Activated T-cell treated with anti-CD3 and anti-CD28 coated beads for 1 hour (primary cell): ENCODE measurements around the gene MRPL28.
"Not testable (repeated sequence)": the region's sequence is repeated elsewhere in the genome, so short reads cannot be mapped to it uniquely, and the experiment has no call there.

Experiments used
- DNase-seq: peaks from one replicate; pipeline ENCODE4 v3.0.0-alpha.2; 2020; ENCODE audit warnings: low read depth

MRPL28 gene

GRCh38 chr16:389352-389751 is 19.0 kb upstream of the MRPL28 start:
- no peak for DNase-seq

GRCh38 chr16:387761-388666 is 17.7 kb upstream of the MRPL28 start:
- not testable (repeated sequence) for DNase-seq

GRCh38 chr16:386641-387156 is 16.4 kb upstream of the MRPL28 start:
- DNase-seq, result no peak

- no peak for DNase-seq
Measured at GRCh38 chr16:383326-384051, 13.2 kb upstream of the MRPL28 start.

GRCh38 chr16:381789-382717 is 11.7 kb upstream of the MRPL28 start, which contains the start of gene PGAP6:
PGAP6 (minus strand) TSS chr16:381978; CDS start chr16:381821, 157 bp downstream.
- peak; percentile 69 for DNase-seq

- no peak for DNase-seq
Measured at GRCh38 chr16:381012-381788, 10.9 kb upstream of the MRPL28 start.

- no peak for DNase-seq
Measured at GRCh38 chr16:380762-381011, 10.3 kb upstream of the MRPL28 start.

GRCh38 chr16:379961-380761 is 9.8 kb upstream of the MRPL28 start:
- no peak for DNase-seq

- DNase-seq, result no peak
Measured at GRCh38 chr16:379183-379960, 9.0 kb upstream of the MRPL28 start.

GRCh38 chr16:378821-379182 is 8.5 kb upstream of the MRPL28 start:
- DNase-seq, result no peak

GRCh38 chr16:378113-378820 is 7.9 kb upstream of the MRPL28 start:
- not testable (repeated sequence) for DNase-seq

- DNase-seq, result no peak
Measured at GRCh38 chr16:377419-377951, 7.1 kb upstream of the MRPL28 start.

- DNase-seq, result no peak
Measured at GRCh38 chr16:376817-377418, 6.6 kb upstream of the MRPL28 start.

GRCh38 chr16:375927-376816 is 5.8 kb upstream of the MRPL28 start:
- no peak for DNase-seq

GRCh38 chr16:375212-375611 is 4.9 kb upstream of the MRPL28 start:
- DNase-seq, result no peak

GRCh38 chr16:374616-374926 is 4.2 kb upstream of the MRPL28 start:
- DNase-seq, result no peak

GRCh38 chr16:373848-374615 is 3.7 kb upstream of the MRPL28 start:
- no peak for DNase-seq
